ENCODE data around the gene ZNF148. TPM values are rescaled to one million over a fixed set of nuclear protein-coding genes. Genes with fewer than 3 reads are reported as not detected.

Gene ZNF148
- total RNA-seq, 1 experiment from 2014 or later: 19.7 TPM

GRCh38 chr3:125398952-125399351, 23.8 kb upstream of the ZNF148 start:
- CTCF ChIA-PET: no interaction called here
- Mint-ChIP-seq H3K4me3 (no peak overlapping the region), H3K27ac (no peak overlapping the region), H3K36me3 (no peaks in the 10 kb centered on the region), H3K27me3 (ENCODE audit: low read depth) (peaks cover 44% of the 10 kb centered on the region), H3K9me3 (no peaks in the 10 kb centered on the region), H3K4me1 (peaks cover 14% of the 10 kb centered on the region)
- POLR2A ChIA-PET: no interaction called here
- DNase-seq (ENCODE audit: low spot score): peak; percentile 27
- TF ChIP-seq, protein P1, sequence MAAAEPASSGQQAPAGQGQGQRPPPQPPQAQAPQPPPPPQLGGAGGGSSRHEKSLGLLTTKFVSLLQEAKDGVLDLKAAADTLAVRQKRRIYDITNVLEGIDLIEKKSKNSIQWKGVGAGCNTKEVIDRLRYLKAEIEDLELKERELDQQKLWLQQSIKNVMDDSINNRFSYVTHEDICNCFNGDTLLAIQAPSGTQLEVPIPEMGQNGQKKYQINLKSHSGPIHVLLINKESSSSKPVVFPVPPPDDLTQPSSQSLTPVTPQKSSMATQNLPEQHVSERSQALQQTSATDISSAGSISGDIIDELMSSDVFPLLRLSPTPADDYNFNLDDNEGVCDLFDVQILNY (CRISPR knock-in tag; IDR thresholded peaks at IDR 0.05): no peak
- TF ChIP-seq STAT6 (CRISPR knock-in tag; conservative IDR thresholded peaks at IDR 0.05; ENCODE audit: low read depth): no peak
- ATAC-seq: peak; percentile 53; the same call in 1 of the 2 replicates

DNA sequence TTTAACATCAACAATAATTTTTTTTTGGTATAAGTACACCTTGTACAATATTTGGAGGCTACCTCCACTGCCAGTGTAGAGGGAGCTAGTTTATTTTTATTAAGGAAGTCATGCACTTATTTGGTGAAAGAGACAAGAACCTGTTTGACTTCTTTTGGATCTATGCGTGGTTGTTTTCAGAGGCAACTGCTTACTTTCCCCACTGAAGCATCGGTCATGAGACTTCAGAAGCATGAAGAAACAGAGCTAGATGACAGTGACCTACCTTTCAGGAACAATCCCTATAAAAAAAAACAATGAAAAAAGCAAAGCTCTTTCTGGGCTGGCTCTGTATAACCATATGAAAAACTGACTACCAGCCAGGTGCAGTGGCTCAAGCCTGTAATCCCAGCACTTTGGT, 20.0 kb upstream of the ZNF148 start:
- CTCF ChIA-PET: no interaction called here
- no peak for TF ChIP-seq ATF3 (CRISPR knock-in tag; conservative IDR thresholded peaks at IDR 0.05)
- TF ChIP-seq ZNF671 (CRISPR knock-in tag; IDR thresholded peaks at IDR 0.05): no peak
- no peak for TF ChIP-seq KAT7 (CRISPR knock-in tag; IDR thresholded peaks at IDR 0.05; ENCODE audit: borderline replicate concordance)
- no peak for TF ChIP-seq E2F1 (CRISPR knock-in tag; IDR thresholded peaks at IDR 0.05)
- no peak for TF ChIP-seq ESRRA (CRISPR knock-in tag; IDR thresholded peaks at IDR 0.05; ENCODE audit: borderline replicate concordance)
- TF ChIP-seq FOXP1 (CRISPR knock-in tag; IDR thresholded peaks at IDR 0.05; ENCODE audit: borderline replicate concordance): no peak
- TF ChIP-seq, protein P2, sequence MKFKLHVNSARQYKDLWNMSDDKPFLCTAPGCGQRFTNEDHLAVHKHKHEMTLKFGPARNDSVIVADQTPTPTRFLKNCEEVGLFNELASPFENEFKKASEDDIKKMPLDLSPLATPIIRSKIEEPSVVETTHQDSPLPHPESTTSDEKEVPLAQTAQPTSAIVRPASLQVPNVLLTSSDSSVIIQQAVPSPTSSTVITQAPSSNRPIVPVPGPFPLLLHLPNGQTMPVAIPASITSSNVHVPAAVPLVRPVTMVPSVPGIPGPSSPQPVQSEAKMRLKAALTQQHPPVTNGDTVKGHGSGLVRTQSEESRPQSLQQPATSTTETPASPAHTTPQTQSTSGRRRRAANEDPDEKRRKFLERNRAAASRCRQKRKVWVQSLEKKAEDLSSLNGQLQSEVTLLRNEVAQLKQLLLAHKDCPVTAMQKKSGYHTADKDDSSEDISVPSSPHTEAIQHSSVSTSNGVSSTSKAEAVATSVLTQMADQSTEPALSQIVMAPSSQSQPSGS (CRISPR knock-in tag; IDR thresholded peaks at IDR 0.05; ENCODE audit: borderline replicate concordance, low read depth): no peak
- no peak for TF ChIP-seq NFE2L1 (CRISPR knock-in tag; IDR thresholded peaks at IDR 0.05)
- TF ChIP-seq MXD4 (CRISPR knock-in tag; IDR thresholded peaks at IDR 0.05; ENCODE audit: borderline replicate concordance): no peak
- no peak for TF ChIP-seq ZSCAN18 (CRISPR knock-in tag; IDR thresholded peaks at IDR 0.05)
- TF ChIP-seq, protein P3, sequence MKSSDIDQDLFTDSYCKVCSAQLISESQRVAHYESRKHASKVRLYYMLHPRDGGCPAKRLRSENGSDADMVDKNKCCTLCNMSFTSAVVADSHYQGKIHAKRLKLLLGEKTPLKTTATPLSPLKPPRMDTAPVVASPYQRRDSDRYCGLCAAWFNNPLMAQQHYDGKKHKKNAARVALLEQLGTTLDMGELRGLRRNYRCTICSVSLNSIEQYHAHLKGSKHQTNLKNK (CRISPR knock-in tag; IDR thresholded peaks at IDR 0.05): no peak
- TF ChIP-seq ZNF232 (CRISPR knock-in tag; IDR thresholded peaks at IDR 0.05): no peak
- no peak for TF ChIP-seq ZNF425 (CRISPR knock-in tag; conservative IDR thresholded peaks at IDR 0.05)
- TF ChIP-seq, protein P4, sequence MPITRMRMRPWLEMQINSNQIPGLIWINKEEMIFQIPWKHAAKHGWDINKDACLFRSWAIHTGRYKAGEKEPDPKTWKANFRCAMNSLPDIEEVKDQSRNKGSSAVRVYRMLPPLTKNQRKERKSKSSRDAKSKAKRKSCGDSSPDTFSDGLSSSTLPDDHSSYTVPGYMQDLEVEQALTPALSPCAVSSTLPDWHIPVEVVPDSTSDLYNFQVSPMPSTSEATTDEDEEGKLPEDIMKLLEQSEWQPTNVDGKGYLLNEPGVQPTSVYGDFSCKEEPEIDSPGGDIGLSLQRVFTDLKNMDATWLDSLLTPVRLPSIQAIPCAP (CRISPR knock-in tag; IDR thresholded peaks at IDR 0.05): no peak
- Mint-ChIP-seq H3K9me3 (no peaks in the 10 kb centered on the region), H3K36me3 (no peaks in the 10 kb centered on the region), H3K27ac (no peak overlapping the region), H3K4me3 (no peak overlapping the region), H3K4me1 (peaks cover 13% of the 10 kb centered on the region), H3K27me3 (ENCODE audit: low read depth) (peaks cover 34% of the 10 kb centered on the region)
- no peak for ATAC-seq
- no peak for DNase-seq (ENCODE audit: low spot score)
- POLR2A ChIA-PET: no interaction called here
